ENCODE measurements around the gene PTPRN2. TPM values are rescaled to one million over a fixed set of nuclear protein-coding genes. Genes with fewer than 3 reads are reported as not detected.

The PTPRN2 gene
- total and polyA plus RNA-seq, 7 donors: 0.47 to 0.82 (median 0.51) TPM

DNA sequence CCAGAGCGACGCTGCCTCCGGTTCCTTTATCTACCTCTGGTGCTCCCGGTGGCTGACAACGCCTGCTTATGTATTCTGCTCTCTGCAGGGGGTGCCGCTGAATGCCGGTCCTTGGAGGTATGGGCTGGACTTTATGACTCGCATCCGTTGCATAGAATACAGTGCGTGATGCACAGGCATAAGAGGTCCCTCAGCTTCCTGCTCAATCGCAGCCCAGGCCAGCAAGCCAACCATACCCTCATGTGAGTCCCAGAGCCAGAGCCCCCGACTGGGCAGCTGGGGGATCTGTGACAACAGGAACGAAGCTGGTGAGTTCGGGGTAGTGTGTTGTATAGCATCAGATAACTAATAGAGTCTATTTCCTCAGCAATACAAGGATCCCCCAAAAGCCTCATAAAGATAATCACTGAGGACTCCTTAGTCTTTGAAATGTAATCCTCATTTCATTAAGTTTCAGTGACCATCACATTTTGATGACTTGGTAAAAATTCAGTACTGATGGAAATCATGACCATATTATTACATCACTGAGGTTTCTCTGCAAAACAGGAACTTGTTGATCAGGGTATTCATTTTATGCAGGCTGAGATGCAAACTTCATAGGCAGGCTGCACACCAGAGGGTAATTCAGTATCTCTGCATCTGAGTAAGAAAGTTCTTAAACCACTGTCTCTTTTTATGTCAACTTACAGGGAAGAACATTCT is 607.8 kb downstream of the PTPRN2 start:
- ATAC-seq: no peak
- intact Hi-C loops (cut with DNase I): no loop called here

DNA sequence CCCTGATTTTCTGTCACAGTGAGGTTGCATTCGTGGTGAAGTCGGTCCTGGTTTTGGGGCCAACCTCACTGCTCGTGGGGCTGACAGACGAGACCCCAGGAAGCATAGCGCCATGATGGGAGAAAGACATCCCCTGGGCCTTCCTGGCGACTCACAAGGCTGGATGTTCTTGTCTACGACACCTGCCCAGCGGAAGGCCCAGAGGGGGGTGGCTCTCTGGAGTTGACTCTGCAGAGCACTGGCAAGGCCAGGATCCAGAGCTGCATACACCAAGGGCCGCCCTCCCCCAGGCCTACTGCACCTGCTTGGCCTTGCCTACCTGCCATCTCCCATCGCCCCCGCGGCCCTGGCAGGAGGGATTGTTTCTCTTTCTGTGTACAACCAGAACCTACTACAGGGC is 608.9 kb downstream of the PTPRN2 start:
- Histone ChIP-seq H3K4me3 (no peak overlapping the region), H3K27me3 (ENCODE audit: insufficient read depth in 3 of 3, low read length in 2 of 3) (peaks cover 0 to 4% (median 0%) of the 10 kb centered on the region in 3 donors), H3K9me3 (no peaks in the 10 kb centered on the region), H3K27ac (no peak overlapping the region), H3K36me3 (ENCODE audit: insufficient read depth in 1 of 2, low read depth in 1 of 2) (no peaks in the 10 kb centered on the region), H3K4me1 (no peaks in the 10 kb centered on the region)
- intact Hi-C loops (cut with DNase I): no loop called here
- peak in 1 of 2 donors; percentile 37 for DNase-seq
- ATAC-seq: no peak
- TF ChIP-seq, protein P1, sequence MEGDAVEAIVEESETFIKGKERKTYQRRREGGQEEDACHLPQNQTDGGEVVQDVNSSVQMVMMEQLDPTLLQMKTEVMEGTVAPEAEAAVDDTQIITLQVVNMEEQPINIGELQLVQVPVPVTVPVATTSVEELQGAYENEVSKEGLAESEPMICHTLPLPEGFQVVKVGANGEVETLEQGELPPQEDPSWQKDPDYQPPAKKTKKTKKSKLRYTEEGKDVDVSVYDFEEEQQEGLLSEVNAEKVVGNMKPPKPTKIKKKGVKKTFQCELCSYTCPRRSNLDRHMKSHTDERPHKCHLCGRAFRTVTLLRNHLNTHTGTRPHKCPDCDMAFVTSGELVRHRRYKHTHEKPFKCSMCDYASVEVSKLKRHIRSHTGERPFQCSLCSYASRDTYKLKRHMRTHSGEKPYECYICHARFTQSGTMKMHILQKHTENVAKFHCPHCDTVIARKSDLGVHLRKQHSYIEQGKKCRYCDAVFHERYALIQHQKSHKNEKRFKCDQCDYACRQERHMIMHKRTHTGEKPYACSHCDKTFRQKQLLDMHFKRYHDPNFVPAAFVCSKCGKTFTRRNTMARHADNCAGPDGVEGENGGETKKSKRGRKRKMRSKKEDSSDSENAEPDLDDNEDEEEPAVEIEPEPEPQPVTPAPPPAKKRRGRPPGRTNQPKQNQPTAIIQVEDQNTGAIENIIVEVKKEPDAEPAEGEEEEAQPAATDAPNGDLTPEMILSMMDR (IDR thresholded peaks at IDR 0.05): no peak
- 77 to 81% (median 80%) methylated on average over 12 of the region's 12 CpGs for WGBS, 3 donors

More for the DNA sequence above, 607.8 kb downstream of the PTPRN2 start:
- Histone ChIP-seq H3K36me3 (ENCODE audit: insufficient read depth in 1 of 2, low read depth in 1 of 2) (no peaks in the 10 kb centered on the region), H3K27me3 (ENCODE audit: insufficient read depth in 3 of 3, low read length in 2 of 3) (peaks cover 0 to 4% (median 0%) of the 10 kb centered on the region in 3 donors), H3K27ac (no peak overlapping the region), H3K4me1 (no peaks in the 10 kb centered on the region), H3K4me3 (no peak overlapping the region), H3K9me3 (no peaks in the 10 kb centered on the region)
- WGBS, 3 donors: 70 to 76% (median 73%) methylated on average over 14 of the region's 14 CpGs
- peak in 1 of 2 donors; percentile 16 for DNase-seq
- TF ChIP-seq, protein P1 (IDR thresholded peaks at IDR 0.05): no peak

DNA sequence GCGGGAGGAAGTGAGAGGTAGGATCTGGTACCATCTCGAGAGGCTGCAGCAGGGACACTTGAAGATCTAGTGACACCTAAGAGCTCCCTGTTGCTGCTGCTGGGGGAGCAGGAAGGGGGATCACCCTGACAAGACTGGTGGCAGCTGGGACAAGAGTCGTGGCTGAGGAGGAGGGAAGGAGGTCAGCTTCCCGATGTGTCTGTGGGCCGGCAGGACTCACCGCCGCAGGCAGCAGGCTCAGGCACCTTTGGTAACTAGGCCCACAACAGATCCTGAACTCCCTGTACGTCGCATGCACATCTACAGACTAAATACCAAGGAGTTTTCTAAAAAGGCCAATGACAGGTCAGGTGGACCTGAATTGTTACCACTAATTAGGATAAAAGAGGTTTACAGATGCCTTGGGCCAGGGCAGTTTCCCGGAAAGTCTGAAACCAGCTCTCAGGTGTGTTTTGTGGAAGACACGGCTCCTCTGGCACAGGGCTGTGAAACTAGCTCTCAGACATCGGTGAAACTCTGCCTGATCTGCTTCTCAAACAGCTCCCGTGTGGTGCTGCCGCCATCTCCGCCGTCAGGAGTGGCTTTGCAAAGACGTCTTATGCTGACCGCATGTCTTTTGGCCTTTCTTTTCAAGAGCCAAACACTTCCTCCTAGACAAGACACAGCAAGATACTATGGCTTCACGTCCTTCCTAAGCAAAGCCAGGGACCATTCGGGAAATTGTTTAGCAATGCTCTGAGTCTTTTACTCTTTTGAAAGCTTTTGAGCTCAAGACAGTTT is 609.7 kb downstream of the PTPRN2 start:
- no peak overlapping the region for H3K4me3 ChIP-seq
- WGBS, 3 donors: 77 to 80% (median 80%) methylated on average over 20 of the region's 20 CpGs
- DNase-seq: peak in 1 of 2 donors; percentile 10
- H3K36me3 ChIP-seq (ENCODE audit: insufficient read depth in 1 of 2, low read depth in 1 of 2): no peaks in the 10 kb centered on the region
- no peak overlapping the region for H3K27ac ChIP-seq
- peaks cover 0 to 4% (median 0%) of the 10 kb centered on the region in 3 donors for H3K27me3 ChIP-seq (ENCODE audit: insufficient read depth in 3 of 3, low read length in 2 of 3)
- no peaks in the 10 kb centered on the region for H3K9me3 ChIP-seq
- ATAC-seq: no peak
- TF ChIP-seq, protein P1 (IDR thresholded peaks at IDR 0.05): no peak
- intact Hi-C loops (cut with DNase I): no loop called here
- H3K4me1 ChIP-seq: no peaks in the 10 kb centered on the region

DNA sequence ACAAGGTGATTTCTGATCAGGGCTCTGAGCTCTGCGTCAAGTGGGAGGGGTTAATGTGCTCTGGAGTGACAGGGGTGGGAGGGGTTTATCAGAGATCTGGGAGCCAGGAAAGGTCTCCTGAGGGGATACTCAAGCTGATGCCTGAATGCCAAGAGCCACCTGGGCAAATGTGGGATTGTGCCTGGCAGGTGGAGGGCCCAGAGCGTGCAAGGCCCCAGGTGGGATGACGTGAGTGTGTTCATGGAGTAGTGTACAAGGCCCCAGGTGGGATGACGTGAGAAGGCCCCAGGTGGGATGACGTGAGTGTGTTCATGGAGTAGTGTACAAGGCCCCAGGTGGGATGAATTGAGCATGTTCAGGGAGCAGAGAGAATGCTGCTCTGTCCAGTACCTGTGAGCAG is 610.3 kb downstream of the PTPRN2 start:
- DNase-seq: peak in 1 of 2 donors; percentile 6
- Histone ChIP-seq H3K4me3 (no peak overlapping the region), H3K27ac (no peak overlapping the region), H3K36me3 (ENCODE audit: insufficient read depth in 1 of 2, low read depth in 1 of 2) (no peaks in the 10 kb centered on the region), H3K27me3 (ENCODE audit: insufficient read depth in 3 of 3, low read length in 2 of 3) (peaks cover 0 to 4% (median 0%) of the 10 kb centered on the region in 3 donors), H3K4me1 (no peaks in the 10 kb centered on the region), H3K9me3 (no peaks in the 10 kb centered on the region)
- 91 to 93% (median 92%) methylated on average over 5 of the region's 5 CpGs for WGBS, 3 donors
- intact Hi-C loops (cut with DNase I): no loop called here
- no peak for ATAC-seq
- TF ChIP-seq, protein P1 (IDR thresholded peaks at IDR 0.05): no peak

All from psoas muscle (tissue), 8 donors.